Measurements from ENCODE around the gene AOC2.

The AOC2 gene

GRCh38 chr17:42844271-42844670 is at the start of gene AOC2:
Gene AOC2 (plus strand): TSS chr17:42844580. CDS start chr17:42844627, 47 bp downstream.
- ATAC-seq (replicated peaks; ENCODE audit: extremely low read depth, poor library complexity, severe bottlenecking), result no peak
- Mint-ChIP-seq H3K4me1 (peaks cover 9% of the 10 kb centered on the region), H3K36me3 (ENCODE audit: insufficient read depth) (peaks cover 37% of the 10 kb centered on the region), H3K4me3 (no peak within 1 kb of the TSS), H3K9me3 (no peaks in the 10 kb centered on the region), H3K27me3 (no peaks in the 10 kb centered on the region), H3K27ac (ENCODE audit: low read depth) (peak within 1 kb of the TSS; percentile 19)
- no peak for DNase-seq (ENCODE audit: low spot score in 2 of 2)

GRCh38 chr17:42795061-42795460 is 49.3 kb upstream of the AOC2 start:
- ATAC-seq (replicated peaks; ENCODE audit: extremely low read depth, poor library complexity, severe bottlenecking), result no peak

GRCh38 chr17:42795465-42795864 is 48.9 kb upstream of the AOC2 start:
- ATAC-seq (replicated peaks; ENCODE audit: extremely low read depth, poor library complexity, severe bottlenecking), result no peak
- Mint-ChIP-seq H3K9me3 (no peaks in the 10 kb centered on the region), H3K4me1 (peaks cover 14% of the 10 kb centered on the region), H3K27ac (ENCODE audit: low read depth) (no peak overlapping the region), H3K27me3 (no peaks in the 10 kb centered on the region), H3K4me3 (no peak overlapping the region), H3K36me3 (ENCODE audit: insufficient read depth) (peaks cover 13% of the 10 kb centered on the region)
- no peak for DNase-seq (ENCODE audit: low spot score in 2 of 2)

More at GRCh38 chr17:42795061-42795460, 49.3 kb upstream of the AOC2 start:
- H3K4me1 Mint-ChIP-seq, result peaks cover 14% of the 10 kb centered on the region
- no peak for DNase-seq (ENCODE audit: low spot score in 2 of 2)
- no peaks in the 10 kb centered on the region for H3K9me3 Mint-ChIP-seq
- no peak overlapping the region for H3K27ac Mint-ChIP-seq (ENCODE audit: low read depth)
- no peaks in the 10 kb centered on the region for H3K27me3 Mint-ChIP-seq
- peaks cover 13% of the 10 kb centered on the region for H3K36me3 Mint-ChIP-seq (ENCODE audit: insufficient read depth)
- no peak overlapping the region for H3K4me3 Mint-ChIP-seq

- Mint-ChIP-seq H3K36me3 (ENCODE audit: insufficient read depth) (peaks cover 13% of the 10 kb centered on the region), H3K27me3 (no peaks in the 10 kb centered on the region), H3K27ac (ENCODE audit: low read depth) (no peak overlapping the region), H3K4me3 (peak overlapping the region; percentile 9), H3K4me1 (peaks cover 14% of the 10 kb centered on the region), H3K9me3 (no peaks in the 10 kb centered on the region)
- ATAC-seq (replicated peaks; ENCODE audit: extremely low read depth, poor library complexity, severe bottlenecking) (no peak), DNase-seq (ENCODE audit: low spot score in 2 of 2) (no peak)
These were observed 48.2 kb upstream of the AOC2 start for GRCh38 chr17:42796066-42796758.

GRCh38 chr17:42797067-42798007 is 47.0 kb upstream of the AOC2 start:
- no peak overlapping the region for H3K27ac Mint-ChIP-seq (ENCODE audit: low read depth)

GRCh38 chr17:42798011-42798382 is 46.4 kb upstream of the AOC2 start:
- Mint-ChIP-seq H3K4me3 (peak overlapping the region; percentile 90), H3K4me1 (peaks cover 14% of the 10 kb centered on the region), H3K27ac (ENCODE audit: low read depth) (peak overlapping the region; percentile 87), H3K36me3 (ENCODE audit: insufficient read depth) (peaks cover 13% of the 10 kb centered on the region), H3K27me3 (no peaks in the 10 kb centered on the region), H3K9me3 (no peaks in the 10 kb centered on the region)
- DNase-seq (ENCODE audit: low spot score in 2 of 2) (no peak), ATAC-seq (replicated peaks; ENCODE audit: extremely low read depth, poor library complexity, severe bottlenecking) (no peak)

More at GRCh38 chr17:42797067-42798007, 47.0 kb upstream of the AOC2 start:
- ATAC-seq (replicated peaks; ENCODE audit: extremely low read depth, poor library complexity, severe bottlenecking) (no peak), DNase-seq (ENCODE audit: low spot score in 2 of 2) (no peak)
- Mint-ChIP-seq H3K36me3 (ENCODE audit: insufficient read depth) (peaks cover 13% of the 10 kb centered on the region), H3K27me3 (no peaks in the 10 kb centered on the region), H3K4me1 (peaks cover 14% of the 10 kb centered on the region), H3K4me3 (peak overlapping the region; percentile 90), H3K9me3 (no peaks in the 10 kb centered on the region)

GRCh38 chr17:42798383-42799380 is 45.7 kb upstream of the AOC2 start, which contains the start of the genes CNTD1 and COA3:
Gene CNTD1 (plus strand): TSS chr17:42798861. CDS start chr17:42799068, 207 bp downstream.
Gene COA3 (minus strand): TSS chr17:42798704. CDS start chr17:42798681, 23 bp downstream.
- Mint-ChIP-seq H3K9me3 (no peaks in the 10 kb centered on the region), H3K36me3 (ENCODE audit: insufficient read depth) (peaks cover 13% of the 10 kb centered on the region), H3K4me3 (peak within 1 kb of the TSS; percentile 90), H3K27ac (ENCODE audit: low read depth) (peak within 1 kb of the TSS; percentile 87), H3K4me1 (peaks cover 14% of the 10 kb centered on the region), H3K27me3 (no peaks in the 10 kb centered on the region)
- DNase-seq (ENCODE audit: low spot score in 2 of 2) (peak; percentile 49 to 50), ATAC-seq (replicated peaks; ENCODE audit: extremely low read depth, poor library complexity, severe bottlenecking) (peak; percentile 97)

- no peak overlapping the region for H3K4me3 Mint-ChIP-seq
- no peak overlapping the region for H3K27ac Mint-ChIP-seq (ENCODE audit: low read depth)
- peaks cover 7% of the 10 kb centered on the region for H3K4me1 Mint-ChIP-seq
- DNase-seq (ENCODE audit: low spot score in 2 of 2) (no peak), ATAC-seq (replicated peaks; ENCODE audit: extremely low read depth, poor library complexity, severe bottlenecking) (no peak)
- H3K9me3 Mint-ChIP-seq, result no peaks in the 10 kb centered on the region
- peaks cover 8% of the 10 kb centered on the region for H3K36me3 Mint-ChIP-seq (ENCODE audit: insufficient read depth)
- no peaks in the 10 kb centered on the region for H3K27me3 Mint-ChIP-seq
These were observed 41.1 kb upstream of the AOC2 start for GRCh38 chr17:42803074-42803883.

- Mint-ChIP-seq H3K4me3 (no peak overlapping the region), H3K36me3 (ENCODE audit: insufficient read depth) (peaks cover 8% of the 10 kb centered on the region)
These were observed 39.4 kb upstream of the AOC2 start for GRCh38 chr17:42804918-42805367.

GRCh38 chr17:42806249-42806648 is 38.1 kb upstream of the AOC2 start:
- DNase-seq (ENCODE audit: low spot score in 2 of 2) (no peak), ATAC-seq (replicated peaks; ENCODE audit: extremely low read depth, poor library complexity, severe bottlenecking) (no peak)
- Mint-ChIP-seq H3K4me3 (no peak overlapping the region), H3K27ac (ENCODE audit: low read depth) (no peak overlapping the region), H3K27me3 (no peaks in the 10 kb centered on the region), H3K4me1 (no peaks in the 10 kb centered on the region), H3K9me3 (no peaks in the 10 kb centered on the region), H3K36me3 (ENCODE audit: insufficient read depth) (peaks cover 17% of the 10 kb centered on the region)

More at GRCh38 chr17:42804918-42805367, 39.4 kb upstream of the AOC2 start:
- no peak overlapping the region for H3K27ac Mint-ChIP-seq (ENCODE audit: low read depth)
- H3K9me3 Mint-ChIP-seq, result no peaks in the 10 kb centered on the region
- H3K4me1 Mint-ChIP-seq, result no peaks in the 10 kb centered on the region
- DNase-seq (ENCODE audit: low spot score in 2 of 2) (no peak), ATAC-seq (replicated peaks; ENCODE audit: extremely low read depth, poor library complexity, severe bottlenecking) (no peak)
- H3K27me3 Mint-ChIP-seq, result no peaks in the 10 kb centered on the region

GRCh38 chr17:42809250-42809649 is 35.1 kb upstream of the AOC2 start:
- H3K36me3 Mint-ChIP-seq (ENCODE audit: insufficient read depth), result peaks cover 42% of the 10 kb centered on the region
- no peaks in the 10 kb centered on the region for H3K9me3 Mint-ChIP-seq
- no peak overlapping the region for H3K27ac Mint-ChIP-seq (ENCODE audit: low read depth)
- ATAC-seq (replicated peaks; ENCODE audit: extremely low read depth, poor library complexity, severe bottlenecking) (no peak), DNase-seq (ENCODE audit: low spot score in 2 of 2) (no peak)
- H3K27me3 Mint-ChIP-seq, result no peaks in the 10 kb centered on the region
- H3K4me3 Mint-ChIP-seq, result no peak overlapping the region
- no peaks in the 10 kb centered on the region for H3K4me1 Mint-ChIP-seq
